SK-N-SH treated with all-trans-retinoic acid at 6 μM for 48 hours (cell line): ENCODE measurements around the gene INPP4B.

Experiments
- ARNTL ChIP-seq: fragments of 450-650 bp; formaldehyde crosslinking; IDR thresholded peaks from 2 replicates; pipeline ENCODE4 v1.5.0; 2020; ENCODE audit warnings: low read depth, mild to moderate bottlenecking, moderate library complexity, borderline replicate concordance
- BACH2 ChIP-seq: fragments of 250-450 bp; sonication (Bioruptor Pico); IDR thresholded peaks from 2 replicates; pipeline ENCODE4 v1.9.0; 2021; ENCODE audit warnings: mild to moderate bottlenecking, borderline replicate concordance
- CREB5 ChIP-seq: fragments of 250-450 bp; sonication (Bioruptor Pico); IDR thresholded peaks from 2 replicates; pipeline ENCODE4 v1.5.1; 2020; ENCODE audit warnings: low read depth, mild to moderate bottlenecking, moderate library complexity
- ESRRG ChIP-seq: fragments of 250-450 bp; sonication (Bioruptor Pico); IDR thresholded peaks from 2 replicates; pipeline ENCODE4 v1.6.1; 2021; ENCODE audit warnings: mild to moderate bottlenecking
- GLIS3 ChIP-seq: fragments of 250-450 bp; sonication (Bioruptor Pico); IDR thresholded peaks from 2 replicates; pipeline ENCODE4 v1.5.0; 2020; ENCODE audit warnings: mild to moderate bottlenecking, moderate library complexity
- RARB ChIP-seq: fragments of 250-450 bp; sonication (Bioruptor Pico); IDR thresholded peaks from 2 replicates; pipeline ENCODE4 v1.8.0; 2021; ENCODE audit warnings: mild to moderate bottlenecking, moderate library complexity
- SNAI2 ChIP-seq: fragments of 250-450 bp; sonication (Bioruptor Pico); IDR thresholded peaks from 2 replicates; pipeline ENCODE4 v1.5.0; 2020; ENCODE audit warnings: mild to moderate bottlenecking, moderate library complexity
- TOX ChIP-seq: fragments of 250-450 bp; sonication (Bioruptor Pico); IDR thresholded peaks from 2 replicates; pipeline ENCODE4 v1.8.0; 2021; ENCODE audit warnings: mild to moderate bottlenecking, moderate library complexity, borderline replicate concordance
- ZNF8 ChIP-seq: fragments of 450-650 bp; formaldehyde crosslinking; IDR thresholded peaks from 2 replicates; pipeline ENCODE4 v1.5.0; 2020; ENCODE audit warnings: mild to moderate bottlenecking, moderate library complexity

GRCh38 chr4:142248946-142249345 is 597.2 kb downstream of the INPP4B start:
- TF ChIP-seq RARB (no peak), CREB5 (CRISPR knock-in tag) (no peak), ESRRG (CRISPR knock-in tag) (no peak), ARNTL (CRISPR knock-in tag) (no peak), ZNF8 (CRISPR knock-in tag) (no peak), BACH2 (no peak), SNAI2 (CRISPR knock-in tag) (no peak), TOX (no peak), GLIS3 (CRISPR knock-in tag) (no peak)
